HG02642 (cell line): ENCODE data around the gene PEAK1.
A peak's percentile ranks its signal among the peaks of the same experiment; 100 is the strongest.
"Not testable (repeated sequence)": the region's sequence is repeated elsewhere in the genome, so short reads cannot be mapped to it uniquely, and the experiment has no call there.

ENCODE experiments used
- ATAC-seq: cut with Tn5 transposase; IDR thresholded peaks from one replicate; pipeline ENCODE4 v1.9.1; 2021; ENCODE audit warnings: mild to moderate bottlenecking; ENCODE audit not compliant: unreplicated experiment, poor library complexity

The PEAK1 gene

DNA sequence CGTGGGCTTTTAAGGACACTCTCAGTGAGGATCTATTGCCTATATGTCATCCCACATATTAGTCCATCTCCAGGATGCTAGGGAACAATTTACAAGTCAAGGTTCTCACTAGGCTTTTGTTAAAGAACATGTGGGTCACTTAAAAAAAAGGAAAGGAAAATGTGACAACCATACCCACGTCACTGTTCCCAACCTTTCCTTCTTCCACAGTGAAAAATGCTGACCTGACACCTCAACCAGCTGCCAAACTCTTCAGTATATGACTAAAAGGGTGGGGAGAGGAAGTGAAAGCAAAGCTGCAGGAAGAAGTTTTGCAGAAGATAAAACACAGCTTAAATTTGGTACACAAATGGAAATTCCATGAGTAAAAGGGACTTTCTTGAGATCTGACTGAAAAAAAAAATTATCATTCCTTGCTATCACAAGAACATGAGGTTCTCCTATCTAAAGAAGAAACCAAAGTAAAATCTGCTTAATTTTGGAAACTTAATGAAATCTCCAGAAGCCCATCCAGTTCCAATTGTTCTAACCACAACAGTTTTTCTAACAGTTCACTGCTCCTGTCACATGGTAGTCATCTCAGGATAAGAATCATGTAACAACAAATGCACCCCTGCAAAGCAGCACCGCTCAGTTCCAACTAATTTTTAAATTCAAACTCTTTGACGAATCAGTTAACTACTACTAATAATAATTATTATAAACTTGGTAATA lies 232.0 kb downstream of the PEAK1 start:
- ATAC-seq: no peak

DNA sequence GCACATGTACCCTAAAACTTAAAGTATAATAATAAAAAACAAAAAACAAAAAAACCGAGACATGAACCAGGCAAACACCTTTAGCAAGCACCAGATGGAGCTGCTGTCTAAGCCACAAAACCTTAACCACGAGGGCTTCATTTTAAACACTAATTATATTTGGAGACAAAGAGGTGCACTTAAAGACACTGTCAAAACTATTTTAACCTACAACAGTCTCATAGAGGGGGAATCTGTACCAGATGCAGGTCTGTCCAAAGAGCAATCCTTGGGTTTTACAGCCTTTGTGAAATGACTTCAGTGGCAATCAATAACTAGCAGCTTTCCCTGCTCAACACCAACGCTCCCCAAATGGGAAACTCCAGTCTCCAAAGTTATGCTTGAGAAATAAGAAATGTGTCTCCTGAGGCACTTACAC lies 233.3 kb downstream of the PEAK1 start:
- ATAC-seq: no peak

DNA sequence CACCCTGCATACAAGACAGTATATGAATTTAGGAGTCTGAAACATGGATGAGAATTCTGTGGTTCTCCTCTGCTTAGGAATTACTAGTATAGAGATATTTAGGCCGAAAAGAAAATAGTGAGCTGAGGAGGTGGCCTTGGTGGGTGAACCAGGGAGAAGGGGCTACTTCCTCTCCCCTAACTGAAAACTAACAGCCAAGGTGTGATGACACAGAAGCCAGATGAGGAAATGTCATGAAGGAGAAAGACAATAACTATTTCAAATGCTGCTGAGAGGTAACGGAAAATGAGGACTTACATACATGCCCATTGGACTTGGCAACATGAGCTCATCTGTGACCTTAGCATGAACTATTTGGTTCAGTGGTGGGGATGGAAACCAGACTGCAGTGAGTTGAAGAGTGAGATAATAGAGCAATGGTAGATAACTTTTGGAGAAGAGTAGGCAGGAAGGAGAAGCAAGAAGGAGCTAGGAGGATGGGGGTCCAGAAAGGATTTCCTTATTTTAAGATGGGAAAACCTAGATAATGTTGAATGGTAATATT lies 234.6 kb downstream of the PEAK1 start:
- ATAC-seq: no peak

DNA sequence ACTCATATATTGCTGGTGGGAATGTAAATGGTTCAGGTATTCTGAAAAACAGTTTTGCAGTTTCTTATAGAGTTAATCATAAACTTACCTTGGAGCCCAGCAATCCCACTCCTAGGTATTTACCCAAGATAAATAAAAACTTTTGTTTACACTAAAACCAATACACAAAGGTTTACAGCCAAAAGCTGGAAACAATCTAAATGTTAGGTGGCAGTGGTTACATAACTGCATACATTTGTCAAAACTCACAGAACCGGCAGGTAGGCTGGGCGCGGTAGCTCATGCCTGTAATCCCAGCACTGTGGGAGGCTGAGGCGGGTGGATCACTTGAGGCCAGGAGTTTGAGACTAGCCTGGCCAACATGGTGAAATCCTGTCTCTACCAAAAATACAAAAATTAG lies 235.6 kb downstream of the PEAK1 start:
- ATAC-seq: not testable (repeated sequence)

DNA sequence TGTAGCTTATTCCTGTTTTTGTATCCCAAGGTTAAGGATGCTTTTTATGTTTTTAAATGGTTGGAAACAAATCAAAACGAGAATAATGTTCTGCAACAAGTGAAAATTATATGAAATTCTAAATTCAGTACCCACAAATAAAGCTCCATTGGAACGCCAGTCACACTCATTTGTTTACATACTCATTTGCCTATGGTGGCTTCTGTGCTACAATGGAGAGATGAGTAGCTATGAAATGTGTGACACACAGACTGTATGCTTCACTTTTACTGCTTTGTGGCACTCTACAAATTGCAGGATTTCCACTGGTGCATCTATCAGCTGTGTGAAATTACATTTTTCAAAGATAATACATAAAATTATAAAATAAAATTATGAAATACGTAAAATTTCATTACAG lies 236.8 kb downstream of the PEAK1 start:
- ATAC-seq: no peak

DNA sequence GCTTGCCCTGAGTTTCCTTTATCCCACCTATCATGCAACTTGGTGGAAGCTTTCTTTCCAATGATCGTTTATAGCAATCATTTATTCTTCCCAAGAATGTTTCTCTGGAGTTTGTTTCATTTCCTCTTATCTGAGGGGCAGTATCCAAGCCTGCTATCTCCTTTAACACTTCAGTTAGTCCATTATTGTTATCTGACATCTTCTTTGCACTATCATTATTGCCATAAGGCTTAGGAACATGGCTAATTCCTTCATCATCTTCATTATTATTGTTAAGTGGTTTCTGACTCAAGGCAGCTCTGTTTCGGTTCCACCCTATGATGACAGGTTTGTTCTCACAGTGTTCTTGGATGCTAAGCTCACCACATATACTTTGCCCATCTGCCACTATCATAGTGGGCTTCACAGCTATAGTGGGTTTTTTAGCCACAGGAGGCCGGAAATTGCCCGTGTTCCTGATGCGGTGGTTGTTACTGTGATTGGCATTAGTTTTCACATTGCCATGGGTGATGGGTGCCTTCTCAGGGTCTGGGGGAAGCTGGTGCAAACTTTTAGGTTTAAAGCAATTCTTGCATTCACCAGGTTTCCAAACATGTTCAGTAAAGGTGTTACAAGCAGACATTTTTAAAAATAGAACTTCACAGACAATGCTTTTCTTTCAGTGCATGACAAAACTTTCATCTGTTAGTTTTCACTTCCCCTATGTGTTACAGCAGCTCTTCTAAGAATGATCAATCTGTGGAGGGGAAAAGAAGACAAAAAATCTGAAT lies 238.4 kb downstream of the PEAK1 start:
- peak; percentile 60 for ATAC-seq

DNA sequence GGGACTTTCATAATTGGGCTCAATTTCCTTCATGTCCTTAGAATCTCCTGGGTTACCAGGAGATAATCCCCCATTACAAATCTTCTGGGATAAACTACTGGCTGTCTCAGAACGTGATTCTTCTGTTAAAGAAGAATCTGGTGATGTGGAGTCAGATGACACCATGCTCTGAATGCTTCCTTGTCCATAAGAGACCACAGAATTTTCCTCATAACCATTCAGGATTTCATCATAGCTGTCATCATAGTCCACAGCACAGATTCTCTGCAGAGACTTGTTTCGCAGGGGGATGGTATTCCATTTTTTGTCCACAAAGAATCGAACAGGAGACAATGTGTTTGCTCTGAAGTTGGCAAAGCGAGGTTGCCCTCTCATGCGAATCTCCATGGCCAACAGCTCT lies 239.1 kb downstream of the PEAK1 start:
- no peak for ATAC-seq

DNA sequence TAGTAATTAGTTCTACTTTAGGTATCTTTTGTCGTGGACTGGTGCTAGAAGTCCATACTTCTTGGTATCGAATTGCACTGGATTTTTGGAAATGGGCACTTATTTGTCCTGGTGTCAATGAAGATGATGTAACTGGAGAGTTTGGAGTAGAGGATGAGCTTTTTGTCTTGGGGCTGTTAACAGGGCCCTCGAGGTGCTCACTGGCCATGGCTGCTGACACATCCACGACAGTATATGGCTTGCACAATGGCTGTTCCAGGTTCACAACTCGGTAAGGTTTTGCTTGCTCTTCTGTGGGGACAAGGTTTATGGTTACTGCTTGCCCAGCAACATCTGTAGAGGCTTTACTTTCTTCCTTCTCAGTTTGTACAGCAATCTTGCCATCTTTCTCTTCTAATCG lies 239.6 kb downstream of the PEAK1 start:
- no peak for ATAC-seq

DNA sequence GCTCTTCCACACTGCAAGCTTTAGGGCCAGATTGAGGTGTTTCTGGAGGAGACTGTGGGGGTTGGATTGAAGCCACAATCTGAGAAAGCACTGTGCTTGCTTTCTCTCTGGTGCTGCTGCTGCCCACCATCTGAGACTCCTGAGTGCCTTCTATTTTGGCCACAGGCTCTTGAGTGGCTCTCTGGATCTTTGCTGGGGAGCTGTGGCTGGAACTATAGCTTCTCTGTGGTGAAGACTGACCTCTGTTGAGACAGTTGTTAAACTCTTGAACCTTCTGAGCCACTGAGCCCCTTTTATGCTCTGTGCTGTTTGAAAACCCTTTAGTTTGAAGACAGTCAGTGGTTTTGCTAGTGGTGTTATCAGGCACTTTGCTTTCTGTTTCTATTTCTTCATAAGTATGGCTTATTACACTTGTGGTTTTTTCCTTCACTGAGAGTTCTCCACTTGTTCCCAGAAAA lies 240.3 kb downstream of the PEAK1 start:
- peak; percentile 38 for ATAC-seq

DNA sequence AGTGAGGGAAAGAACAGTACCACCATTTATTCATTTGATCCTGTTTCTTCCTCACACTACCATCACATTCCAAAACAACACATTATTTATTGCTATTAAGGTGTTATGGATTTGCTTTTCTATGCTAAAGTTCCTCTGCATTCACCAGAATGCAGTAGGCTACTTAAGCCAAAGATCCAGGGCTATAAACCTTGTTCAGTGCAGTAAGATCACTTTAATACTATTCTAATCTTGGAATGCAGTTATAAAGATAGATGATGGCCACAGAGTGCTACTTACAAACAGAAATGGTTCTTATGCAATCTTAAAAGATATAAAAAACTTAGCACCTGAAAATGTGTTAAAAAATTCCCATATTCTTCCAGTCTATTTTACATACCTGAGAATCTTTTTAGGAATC lies 241.5 kb downstream of the PEAK1 start:
- ATAC-seq: no peak

DNA sequence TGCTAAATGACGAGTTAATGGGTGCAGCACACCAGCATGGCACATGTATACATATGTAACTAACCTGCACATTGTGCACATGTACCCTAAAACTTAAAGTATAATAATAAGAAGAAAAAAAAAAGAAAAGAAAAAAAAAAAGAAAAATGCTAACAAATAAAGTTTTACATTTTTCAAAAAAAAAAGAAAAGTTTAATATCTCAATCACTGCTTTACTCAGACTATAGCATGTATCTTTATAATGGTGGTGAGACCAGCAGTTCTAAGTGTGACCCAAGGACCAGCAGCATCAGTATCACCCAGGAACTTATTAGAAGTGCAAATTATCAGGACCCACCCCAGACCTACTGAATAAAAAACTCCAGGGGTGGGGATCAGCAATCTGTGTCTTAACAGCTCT lies 243.8 kb downstream of the PEAK1 start:
- ATAC-seq: not testable (repeated sequence)

DNA sequence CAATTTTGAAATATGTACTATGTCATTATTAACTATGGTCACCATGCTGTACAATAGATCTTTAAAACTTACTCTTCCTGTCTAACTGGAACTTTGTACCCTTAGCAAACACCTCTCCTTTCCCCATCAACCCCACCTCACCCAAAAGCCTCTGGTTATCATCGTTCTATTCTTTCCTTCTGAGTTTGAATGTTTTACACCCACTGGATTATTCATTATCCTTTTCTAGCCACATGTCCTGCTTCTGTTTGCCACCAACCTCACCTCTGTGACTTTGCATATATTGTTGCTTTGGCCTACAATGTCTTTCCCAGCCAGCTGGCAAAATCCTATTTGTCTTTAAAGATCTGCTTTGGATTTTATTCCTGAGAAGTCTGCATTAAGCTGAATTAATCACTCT lies 246.4 kb downstream of the PEAK1 start:
- ATAC-seq: no peak

DNA sequence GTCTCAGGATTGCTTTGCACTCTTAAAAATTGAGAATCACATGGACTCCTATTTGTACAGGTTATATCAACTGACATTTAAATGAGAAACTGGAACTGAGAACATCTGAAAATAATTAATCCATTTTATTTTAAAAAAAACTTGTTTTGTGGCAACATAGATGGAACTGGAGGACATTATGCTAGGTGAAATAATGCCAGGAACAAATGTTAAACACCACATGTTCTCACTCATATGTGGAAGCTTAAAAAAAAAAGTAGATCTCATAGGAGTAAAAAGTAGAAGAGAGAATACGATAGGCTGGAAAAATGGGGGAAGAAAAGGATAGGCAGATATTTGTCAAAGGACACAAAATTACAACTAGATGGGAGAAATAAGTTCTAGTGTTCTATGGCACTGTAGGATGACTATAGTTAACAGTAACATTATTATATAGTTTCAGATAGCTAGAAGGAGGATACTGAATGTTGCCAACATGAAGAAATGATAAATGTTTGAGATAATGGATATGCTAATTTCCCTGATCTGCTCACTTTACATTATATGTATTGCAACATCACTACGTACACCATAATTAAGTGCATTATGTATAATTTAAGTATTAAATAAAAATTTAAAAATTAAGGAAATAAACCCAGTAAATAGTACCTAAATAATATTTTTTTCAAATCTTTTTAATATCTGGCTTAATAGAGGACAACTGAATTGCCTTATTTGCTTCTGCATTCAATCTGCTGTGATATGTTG lies 248.5 kb downstream of the PEAK1 start:
- ATAC-seq: no peak

DNA sequence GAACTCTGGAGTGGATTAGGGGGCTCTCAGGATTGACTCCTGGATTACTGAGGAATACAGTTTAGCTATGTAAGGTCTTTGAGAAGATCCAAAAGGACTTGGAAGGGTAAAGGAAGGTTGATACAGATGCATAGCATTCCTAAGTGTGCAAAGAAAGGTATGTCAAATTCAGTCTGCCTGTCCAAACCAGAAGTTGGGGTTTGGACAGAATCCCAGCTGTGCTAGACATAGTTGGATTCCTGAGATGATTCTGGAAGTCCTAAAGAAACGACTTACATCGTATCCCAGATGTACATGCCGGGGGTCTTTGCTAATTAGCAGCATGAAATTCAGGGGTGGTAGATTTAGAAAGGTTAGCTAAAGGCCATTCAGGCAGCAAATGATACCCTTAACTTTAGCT lies 251.3 kb downstream of the PEAK1 start:
- no peak for ATAC-seq

DNA sequence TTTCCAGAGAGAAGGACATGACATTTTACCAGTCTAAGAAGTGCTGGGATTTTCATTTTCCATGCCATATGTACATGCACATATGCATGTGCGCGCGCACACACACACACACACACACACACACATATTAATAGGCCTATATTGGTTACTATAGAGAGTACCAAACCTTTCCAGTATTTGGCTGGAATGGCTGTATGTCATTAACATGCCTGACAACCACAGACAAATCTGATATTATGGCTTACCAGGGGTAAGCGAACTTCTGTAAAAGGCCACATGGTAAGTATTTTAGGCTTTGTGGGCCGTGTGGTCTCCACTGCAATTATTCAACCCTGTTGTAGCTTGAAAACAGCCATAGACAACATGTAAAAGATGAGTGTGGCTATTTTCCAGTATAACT lies 251.8 kb downstream of the PEAK1 start:
- ATAC-seq: no peak

DNA sequence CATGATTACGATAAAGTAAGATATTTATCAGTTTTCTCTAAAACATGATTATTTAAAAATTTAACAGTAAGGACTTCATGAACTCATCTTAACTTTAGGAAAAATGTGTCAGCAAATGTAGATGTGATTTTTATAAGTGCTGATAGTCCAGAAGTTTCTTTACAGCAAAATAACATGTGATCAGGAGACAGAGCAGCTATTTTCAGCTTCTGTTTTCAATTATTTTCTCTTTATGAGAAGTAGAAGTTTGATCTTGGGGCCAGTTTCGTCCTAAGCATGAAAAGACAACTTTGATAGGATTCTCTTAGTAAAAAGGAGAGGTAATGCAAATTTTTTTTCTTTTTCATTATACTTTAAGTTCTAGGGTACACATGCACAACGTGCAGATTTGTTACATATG lies 252.5 kb downstream of the PEAK1 start:
- no peak for ATAC-seq

DNA sequence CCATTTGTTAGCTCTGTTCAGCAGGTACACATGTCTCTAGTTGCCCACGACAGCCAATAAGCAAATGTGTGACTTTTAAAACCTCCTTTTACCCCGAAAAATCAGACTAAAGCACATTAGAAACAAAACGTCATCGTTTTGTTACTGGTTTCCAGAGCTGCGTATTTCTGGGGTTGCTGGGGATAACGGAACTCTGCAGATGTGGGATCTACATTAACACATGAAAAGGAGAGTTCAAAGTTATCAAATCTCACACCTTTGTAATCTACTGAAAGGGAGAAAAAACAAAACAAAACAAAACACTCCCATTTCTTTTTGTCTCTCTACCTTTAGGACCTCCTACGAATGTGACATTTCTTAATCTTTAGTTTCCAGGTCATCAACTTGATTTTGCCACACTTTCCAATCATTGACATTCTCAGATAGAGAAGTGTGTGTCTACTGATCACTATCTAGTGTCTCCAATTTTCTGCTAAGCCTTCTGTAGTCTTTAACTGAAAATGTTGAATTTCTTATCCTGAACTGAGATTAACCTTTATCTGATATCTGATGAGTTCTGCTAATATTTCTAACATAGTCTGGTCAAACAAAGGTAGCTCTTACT lies 256.0 kb downstream of the PEAK1 start:
- ATAC-seq: no peak

DNA sequence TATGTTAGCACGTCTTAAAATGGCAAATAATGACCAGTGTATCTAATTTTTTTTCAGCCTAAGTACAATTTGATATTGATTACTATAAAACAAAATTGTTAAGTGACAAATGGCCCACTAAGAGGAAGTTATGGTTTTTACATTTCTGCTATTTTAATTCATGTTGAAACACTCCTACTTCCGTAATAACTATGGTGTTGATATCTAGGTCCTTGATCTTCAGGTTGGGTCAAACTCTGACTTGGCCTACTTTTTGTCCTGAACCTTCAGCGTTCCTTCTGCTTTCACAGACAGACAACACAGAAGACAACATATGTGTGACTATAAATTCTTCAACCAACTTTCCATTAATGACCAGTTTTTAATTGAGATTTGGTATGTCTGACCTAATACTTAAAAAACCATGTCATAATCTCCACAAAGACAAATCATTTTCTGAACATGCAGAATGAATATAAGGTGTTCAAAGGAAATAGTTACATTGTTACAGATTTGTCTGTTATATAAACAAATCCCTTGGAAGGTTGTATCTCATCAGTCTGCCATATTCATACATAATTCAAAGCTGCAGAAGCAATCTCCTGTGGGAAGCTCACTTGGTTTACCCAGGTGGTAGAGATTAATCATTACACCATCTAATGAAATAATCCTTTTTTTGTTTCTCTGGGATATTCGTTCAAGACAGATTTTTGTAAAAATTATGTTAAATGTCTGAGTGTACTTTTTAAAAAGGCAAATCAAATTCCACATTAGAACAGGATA lies 256.9 kb downstream of the PEAK1 start:
- no peak for ATAC-seq

DNA sequence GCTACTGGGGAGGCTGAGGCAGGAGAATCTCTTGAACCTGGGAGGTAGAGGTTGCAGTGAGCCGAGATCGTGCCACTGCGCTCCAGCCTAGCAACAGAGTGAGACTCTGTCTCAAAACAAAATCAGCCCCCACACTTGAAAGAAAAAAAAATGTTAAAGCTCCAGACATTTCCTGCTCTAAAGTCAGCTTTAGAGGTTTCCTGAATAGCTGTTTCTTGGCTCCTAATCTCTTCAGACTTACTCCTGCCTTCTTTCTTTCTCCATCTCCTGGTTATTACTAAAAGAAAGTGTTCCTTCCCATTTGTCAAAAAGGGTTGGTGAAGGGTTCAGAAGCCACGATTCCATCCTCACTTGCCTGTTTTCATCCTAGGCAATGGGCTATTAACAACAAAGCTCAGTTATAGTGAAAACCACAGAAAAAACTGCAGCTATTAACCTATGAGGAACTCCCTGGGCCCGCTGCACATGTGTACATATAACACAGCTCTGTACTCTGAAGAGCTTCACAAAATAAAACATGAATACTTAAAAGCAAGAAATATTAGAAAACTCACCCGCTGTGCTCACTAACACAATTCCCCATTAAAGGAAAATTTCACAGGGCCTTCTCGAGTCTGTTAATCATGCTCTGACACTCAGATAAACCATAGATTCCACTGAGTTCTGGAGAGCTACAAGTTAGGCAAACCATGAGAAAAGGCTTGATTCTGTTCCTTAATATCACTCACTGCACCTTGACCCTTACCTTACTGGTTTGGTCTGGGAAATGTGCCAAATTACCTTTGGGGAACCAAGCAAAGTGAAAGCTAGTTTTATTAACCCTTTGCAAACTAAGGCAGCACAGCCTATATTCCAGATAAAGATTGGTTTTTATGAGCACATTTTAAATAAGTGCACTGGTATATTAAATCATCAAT lies 259.1 kb downstream of the PEAK1 start:
- no peak for ATAC-seq
